Spinal cord (tissue), 10 donors: Measurements from ENCODE around the gene ADAMTSL3. TPM values are rescaled to one million over a fixed set of nuclear protein-coding genes. Genes with fewer than 3 reads are reported as not detected.
"Not testable (repeated sequence)": the region's sequence is repeated elsewhere in the genome, so short reads cannot be mapped to it uniquely, and the experiment has no call there.

Source experiments
- DNase-seq, 6 donors: peaks; one replicate each; pipeline versions ENCODE4 v3.0.0 to v3.0.0-alpha.2; 2013 to 2015; ENCODE audit warnings: low spot score in 6 of 6, low read depth in 4 of 6
- H3K27ac ChIP-seq: one replicate; pipeline ENCODE4 v1.5.1; 2013; ENCODE audit warnings: low read depth, low read length, control low read depth
- H3K27me3 ChIP-seq: one replicate; pipeline ENCODE4 v1.6.1; 2013; ENCODE audit warnings: low read length; ENCODE audit not compliant: control insufficient read depth, insufficient read depth
- H3K36me3 ChIP-seq: one replicate; pipeline ENCODE4 v1.6.1; 2013; ENCODE audit warnings: low read length; ENCODE audit not compliant: control insufficient read depth, insufficient read depth
- H3K4me1 ChIP-seq: one replicate; pipeline ENCODE4 v1.6.1; 2013; ENCODE audit warnings: low read length; ENCODE audit not compliant: control insufficient read depth, insufficient read depth
- H3K4me3 ChIP-seq: one replicate; pipeline ENCODE4 v1.5.1; 2013; ENCODE audit warnings: low read depth, low read length, control low read depth
- H3K9me3 ChIP-seq: one replicate; pipeline ENCODE4 v1.6.1; 2013; ENCODE audit warnings: low read length; ENCODE audit not compliant: control insufficient read depth, insufficient read depth
- WGBS: methylation state at CpG from one replicate; pipeline ENCODE4 v1.1.5; 2013; ENCODE audit warnings: missing lambda C conversion rate; ENCODE audit not compliant: insufficient coverage; 5-methylcytosine and 5-hydroxymethylcytosine counted together
- polyA plus RNA-seq, 2 donors: library from polyadenylated mRNA; unstranded; fragments of 120-200 nt; gene quantifications; one replicate each; pipeline ENCODE4 v1.2.1, GENCODE V29; 2013; ENCODE audit not compliant: insufficient read length in 2 of 2
- total RNA-seq, 2 donors: library from RNA; depleted of rRNA in 1 of 2; stranded (reverse); fragments of 120-200 nt in 1 of 2; fragments of >200 nt in 1 of 2; gene quantifications; one replicate each; pipeline versions ENCODE4 v1.2.3 to v1.2.4, GENCODE V29; 2013 to 2014
- donor health status: healthy.

The ADAMTSL3 gene
- total and polyA plus RNA-seq, 4 donors, result 3.6 to 25.2 (median 12.0) TPM

- Histone ChIP-seq H3K9me3 (no peaks in the 10 kb centered on the region), H3K4me1 (no peaks in the 10 kb centered on the region), H3K27me3 (no peaks in the 10 kb centered on the region), H3K4me3 (no peak overlapping the region), H3K36me3 (no peaks in the 10 kb centered on the region), H3K27ac (no peak overlapping the region)
- DNase-seq, result no peak
- WGBS, result no CpG with 5 or more reads among the region's 2 CpGs
Measured at GRCh38 chr15:83959477-83959876, 305.6 kb downstream of the ADAMTSL3 start.

GRCh38 chr15:83960192-83960829, 306.4 kb downstream of the ADAMTSL3 start:
- H3K27me3 ChIP-seq, result no peaks in the 10 kb centered on the region
- peak in 1 of 6 donors; percentile 17 for DNase-seq
- 68% methylated on average over 3 of the region's 6 CpGs for WGBS
- H3K9me3 ChIP-seq, result no peaks in the 10 kb centered on the region
- H3K36me3 ChIP-seq, result no peaks in the 10 kb centered on the region
- H3K4me3 ChIP-seq, result no peak overlapping the region
- no peak overlapping the region for H3K27ac ChIP-seq
- no peaks in the 10 kb centered on the region for H3K4me1 ChIP-seq

DNA sequence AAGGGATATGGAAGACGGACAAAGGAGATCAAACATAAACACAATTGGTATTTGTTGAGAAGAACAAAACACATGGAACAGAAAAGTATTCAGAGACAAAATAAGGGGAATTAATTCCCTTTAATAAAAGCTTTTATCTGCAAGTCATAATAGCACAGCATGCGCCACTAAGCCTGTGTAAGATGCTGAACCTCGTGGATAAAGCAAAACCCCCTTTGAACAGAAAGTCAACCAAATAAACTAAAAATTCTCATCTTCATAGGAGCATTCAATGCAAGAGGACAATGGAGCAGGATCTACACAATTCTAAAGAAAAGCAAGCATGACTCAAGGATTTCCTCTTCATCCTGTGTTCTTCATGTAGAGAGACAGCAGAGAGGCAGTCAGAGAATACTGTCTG, 307.4 kb downstream of the ADAMTSL3 start:
- Histone ChIP-seq H3K36me3 (no peaks in the 10 kb centered on the region), H3K4me1 (no peaks in the 10 kb centered on the region), H3K27ac (no peak overlapping the region), H3K4me3 (no peak overlapping the region), H3K27me3 (no peaks in the 10 kb centered on the region), H3K9me3 (no peaks in the 10 kb centered on the region)
- 56% methylated on average over 2 of the region's 3 CpGs for WGBS
- DNase-seq, result no peak

GRCh38 chr15:83964967-83965366, 311.0 kb downstream of the ADAMTSL3 start:
- H3K27me3 ChIP-seq, H3K36me3 ChIP-seq, DNase-seq, H3K27ac ChIP-seq, H3K9me3 ChIP-seq, H3K4me3 ChIP-seq, H3K4me1 ChIP-seq: not testable (repeated sequence)
- no CpG with 5 or more reads among the region's 1 CpG for WGBS

DNA sequence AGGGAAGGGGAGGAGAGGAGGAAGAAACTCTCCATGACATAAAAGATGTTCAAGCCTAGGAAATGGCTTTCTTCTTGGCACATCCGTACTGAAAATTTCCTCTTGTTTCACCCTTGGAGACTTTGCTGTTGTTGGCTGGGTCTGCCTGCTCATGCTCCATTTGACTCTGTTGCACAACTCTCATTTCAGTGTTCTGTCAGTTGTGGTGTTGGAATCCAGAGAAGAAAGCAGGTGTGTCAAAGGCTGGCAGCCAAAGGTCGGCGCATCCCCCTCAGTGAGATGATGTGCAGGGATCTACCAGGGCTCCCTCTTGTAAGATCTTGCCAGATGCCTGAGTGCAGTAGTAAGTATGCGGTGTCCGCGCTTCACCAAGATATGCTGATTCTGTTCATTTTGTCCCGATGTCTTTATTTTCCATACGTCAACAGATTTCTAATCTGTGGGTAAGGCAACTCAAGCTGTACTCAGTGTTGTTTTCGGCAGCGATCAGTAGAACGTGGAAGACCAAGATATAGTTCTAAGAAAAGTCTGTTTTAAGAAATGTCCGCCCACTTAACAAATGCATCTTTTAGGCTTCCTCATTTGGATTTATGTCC, 316.5 kb downstream of the ADAMTSL3 start:
- H3K27ac ChIP-seq, result no peak overlapping the region

GRCh38 chr15:83971992-83972391, 318.1 kb downstream of the ADAMTSL3 start:
- H3K27me3 ChIP-seq, result no peaks in the 10 kb centered on the region
- H3K36me3 ChIP-seq, result no peaks in the 10 kb centered on the region
- no peak overlapping the region for H3K27ac ChIP-seq
- no peak for DNase-seq
- H3K4me1 ChIP-seq, result no peaks in the 10 kb centered on the region
- H3K9me3 ChIP-seq, result peaks cover 1% of the 10 kb centered on the region
- WGBS, result 90% methylated on average over 2 of the region's 3 CpGs
- H3K4me3 ChIP-seq, result no peak overlapping the region

More for the DNA sequence above, 316.5 kb downstream of the ADAMTSL3 start:
- 93% methylated on average over 9 of the region's 12 CpGs for WGBS
- Histone ChIP-seq H3K27me3 (no peaks in the 10 kb centered on the region), H3K4me3 (no peak overlapping the region), H3K9me3 (peaks cover 1% of the 10 kb centered on the region), H3K4me1 (no peaks in the 10 kb centered on the region), H3K36me3 (no peaks in the 10 kb centered on the region)
- peak in 1 of 6 donors; percentile 30 for DNase-seq

DNA sequence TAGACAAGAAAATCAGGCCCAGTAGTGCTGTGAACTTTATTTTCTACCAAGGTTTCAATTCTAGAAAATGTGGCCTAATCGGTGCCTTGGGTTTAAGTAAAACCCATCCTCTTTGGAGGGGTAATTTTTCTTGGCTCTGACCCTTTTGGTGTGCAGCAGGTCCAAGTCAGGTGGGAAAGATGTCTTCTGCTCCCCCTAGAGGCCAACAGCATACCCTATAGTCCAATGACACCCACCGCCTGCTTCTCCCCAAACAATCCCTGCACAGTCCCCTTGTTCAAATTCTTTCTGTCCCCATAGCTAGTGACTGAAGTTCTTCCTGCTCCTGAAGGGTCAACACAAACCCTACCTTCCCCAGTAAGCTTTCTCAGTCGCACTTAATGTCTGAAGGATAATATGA, 319.9 kb downstream of the ADAMTSL3 start:
- no peaks in the 10 kb centered on the region for H3K36me3 ChIP-seq
- H3K4me3 ChIP-seq, result no peak overlapping the region
- H3K9me3 ChIP-seq, result peaks cover 2% of the 10 kb centered on the region
- H3K4me1 ChIP-seq, result no peaks in the 10 kb centered on the region
- WGBS, result 100% methylated on average over 1 of the region's 3 CpGs
- no peak for DNase-seq
- no peaks in the 10 kb centered on the region for H3K27me3 ChIP-seq
- no peak overlapping the region for H3K27ac ChIP-seq

GRCh38 chr15:83977992-83978391, 324.1 kb downstream of the ADAMTSL3 start:
- H3K27me3 ChIP-seq, result no peaks in the 10 kb centered on the region
- no peaks in the 10 kb centered on the region for H3K36me3 ChIP-seq
- no peak for DNase-seq
- no peaks in the 10 kb centered on the region for H3K4me1 ChIP-seq
- no peak overlapping the region for H3K4me3 ChIP-seq
- H3K27ac ChIP-seq, result no peak overlapping the region
- H3K9me3 ChIP-seq, result peaks cover 2% of the 10 kb centered on the region

DNA sequence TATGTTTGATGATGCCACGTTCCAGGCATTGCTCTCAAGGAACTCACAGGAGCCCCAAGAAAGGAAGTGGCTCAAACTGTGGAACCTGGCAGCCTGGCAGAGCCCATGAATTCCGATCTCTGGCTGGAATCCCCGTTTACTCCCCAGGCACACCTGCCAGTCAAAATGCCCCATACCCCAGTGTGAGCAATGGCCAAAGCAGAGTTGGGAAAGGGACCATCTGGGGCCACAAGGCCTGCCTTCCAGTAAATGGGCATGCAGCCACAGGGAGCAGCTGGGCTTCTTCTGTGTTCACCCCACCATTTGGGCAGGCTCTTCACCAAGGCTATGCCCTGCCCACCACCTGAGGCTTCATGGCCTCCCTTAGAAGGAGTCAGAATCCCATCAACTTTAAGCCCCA, 324.7 kb downstream of the ADAMTSL3 start:
- DNase-seq, result no peak
- no peak overlapping the region for H3K27ac ChIP-seq
- 90% methylated on average over 3 of the region's 3 CpGs for WGBS
- no peaks in the 10 kb centered on the region for H3K27me3 ChIP-seq
- H3K4me1 ChIP-seq, result no peaks in the 10 kb centered on the region
- H3K9me3 ChIP-seq, result peaks cover 2% of the 10 kb centered on the region
- no peaks in the 10 kb centered on the region for H3K36me3 ChIP-seq
- no peak overlapping the region for H3K4me3 ChIP-seq

DNA sequence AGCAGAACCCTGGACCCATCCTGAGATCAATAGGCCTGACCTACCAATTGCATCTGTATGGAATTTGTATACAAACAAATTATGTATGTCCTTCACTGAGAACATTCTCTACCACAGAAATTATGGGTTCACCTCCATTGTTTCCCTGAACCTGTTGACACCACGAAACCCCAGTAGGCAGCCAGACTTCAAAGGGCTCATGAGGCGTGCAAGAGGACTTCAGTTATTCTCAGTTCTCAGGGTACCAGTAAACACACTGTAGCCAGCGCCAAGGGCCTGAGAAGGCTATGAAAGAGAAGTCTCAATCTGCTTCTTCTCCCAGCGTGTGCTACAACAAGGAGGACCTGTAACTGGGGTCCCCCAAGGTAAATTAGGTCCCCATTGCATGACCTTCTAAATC, 326.7 kb downstream of the ADAMTSL3 start:
- Histone ChIP-seq H3K4me1 (no peaks in the 10 kb centered on the region), H3K27ac (no peak overlapping the region), H3K9me3 (peaks cover 2% of the 10 kb centered on the region), H3K4me3 (no peak overlapping the region), H3K36me3 (no peaks in the 10 kb centered on the region), H3K27me3 (no peaks in the 10 kb centered on the region)
- DNase-seq, result no peak
- 91% methylated on average over 4 of the region's 4 CpGs for WGBS
